ENCODE data around the gene CAMK1D.

CAMK1D gene

DNA sequence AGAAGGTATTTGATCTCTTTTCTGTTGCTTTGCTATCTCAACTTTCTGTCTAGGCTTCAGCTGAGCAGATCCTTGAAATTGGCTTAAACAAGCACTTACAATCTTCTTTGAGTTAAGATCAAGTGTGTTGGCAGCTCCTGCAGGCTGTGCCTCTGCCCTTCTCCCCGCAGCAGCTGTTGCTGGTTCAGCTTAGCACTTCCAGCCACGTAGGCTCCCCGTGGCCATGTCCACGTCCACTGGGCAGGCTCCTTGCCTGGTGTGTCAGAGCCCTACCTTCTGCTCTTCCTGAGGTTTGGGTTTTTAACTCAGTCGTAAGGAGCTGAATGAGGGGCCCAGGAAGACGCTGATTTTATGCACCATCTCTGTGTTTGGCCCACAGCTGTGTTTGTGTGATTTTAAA, 47.2 kb downstream of the CAMK1D start:
- H3K4me1 ChIP-seq, result peaks cover 0 to 3% (median 0%) of the 10 kb centered on the region in 10 experiments; a peak in 2 of 20 replicates
- peaks cover 0 to 5% (median 0%) of the 10 kb centered on the region in 11 experiments; a peak in 1 of 22 replicates for H3K36me3 ChIP-seq
- no peak overlapping the region for H3K9ac ChIP-seq
- H3K27me3 ChIP-seq, result no peaks in the 10 kb centered on the region
- no peak for TF ChIP-seq Cebpa-rat (IDR thresholded peaks at IDR 0.05)
- peaks cover 0 to 10% (median 0%) of the 10 kb centered on the region in 11 experiments; a peak in 3 of 22 replicates for H3K9me3 ChIP-seq (replicated peaks in 1 of 11)
- no peak overlapping the region for H3K27ac ChIP-seq
- H3K4me2 ChIP-seq, result no peak overlapping the region
- no peak overlapping the region for H3K4me3 ChIP-seq
- peaks cover 0 to 28% (median 4%) of the 10 kb centered on the region in 11 experiments; a peak in 7 of 22 replicates for H4K20me1 ChIP-seq

DNA sequence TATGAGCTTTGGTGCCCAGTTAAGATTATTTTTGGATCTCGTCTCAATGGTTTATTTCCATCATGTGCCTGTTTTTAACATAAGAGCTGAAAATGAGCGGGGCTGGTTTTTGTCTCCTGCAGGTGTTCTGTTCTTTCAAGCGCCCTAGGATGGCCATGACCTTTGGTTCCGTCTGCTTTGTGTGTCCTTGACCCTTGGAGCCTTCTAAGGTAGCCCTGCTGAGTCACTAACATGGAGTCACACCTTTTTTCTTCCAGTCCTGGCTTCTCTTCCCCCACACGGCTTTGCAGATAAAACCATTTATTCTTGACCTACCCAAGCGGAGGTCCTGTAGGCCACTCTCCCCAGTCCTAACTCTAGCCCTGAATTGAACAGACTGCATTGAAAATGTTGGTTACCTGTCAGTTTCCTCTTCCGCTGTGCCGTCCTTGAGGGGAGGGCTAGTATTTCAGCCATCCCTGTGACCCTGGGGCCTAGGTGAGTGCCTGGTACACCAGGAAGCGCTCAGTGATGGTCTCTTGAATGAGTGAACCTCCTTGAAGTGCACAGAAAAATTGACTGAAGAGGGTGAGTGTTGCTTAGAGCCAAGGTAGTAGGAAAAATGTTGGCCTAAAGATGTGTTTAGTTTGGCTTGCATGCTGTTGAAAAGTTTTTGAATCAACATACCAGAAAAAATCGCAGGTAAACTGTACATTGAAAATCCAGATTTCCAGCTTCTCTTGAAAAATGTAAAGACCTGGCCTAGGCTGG, 48.0 kb downstream of the CAMK1D start:
- Histone ChIP-seq H3K4me3 (no peak overlapping the region), H3K27ac (no peak overlapping the region), H3K36me3 (peaks cover 0 to 5% (median 0%) of the 10 kb centered on the region in 11 experiments; a peak in 1 of 22 replicates), H3K27me3 (no peaks in the 10 kb centered on the region), H4K20me1 (peaks cover 0 to 36% (median 4%) of the 10 kb centered on the region in 11 experiments; a peak in 8 of 22 replicates), H3K4me2 (no peak overlapping the region), H3K4me1 (no peaks in the 10 kb centered on the region), H3K9me3 (replicated peaks in 1 of 11) (peaks cover 0 to 10% (median 0%) of the 10 kb centered on the region in 11 experiments; a peak in 3 of 22 replicates), H3K9ac (no peak overlapping the region)
- no peak for TF ChIP-seq Cebpa-rat (IDR thresholded peaks at IDR 0.05)

DNA sequence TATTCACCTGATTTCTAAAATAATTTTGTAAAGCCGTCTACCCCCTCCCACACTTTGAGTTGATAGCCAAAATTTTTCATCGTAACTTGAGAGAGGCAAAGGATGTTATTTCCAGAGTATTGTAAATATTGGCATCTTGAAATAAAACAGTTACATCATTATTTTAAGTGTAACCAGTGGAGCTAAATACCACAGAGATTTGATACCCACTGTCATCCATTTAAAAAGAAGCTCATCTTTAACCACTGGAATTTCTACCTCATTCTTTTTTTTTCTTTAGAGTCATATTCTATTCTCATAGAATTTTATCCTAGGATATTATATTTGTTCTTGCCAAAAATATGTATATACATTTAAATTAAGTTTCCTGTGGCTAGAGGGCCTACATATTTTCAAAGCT, 48.6 kb downstream of the CAMK1D start:
- no peaks in the 10 kb centered on the region for H3K27me3 ChIP-seq
- no peaks in the 10 kb centered on the region for H3K4me1 ChIP-seq
- TF ChIP-seq Cebpa-rat (IDR thresholded peaks at IDR 0.05), result no peak
- H3K36me3 ChIP-seq, result peaks cover 0 to 6% (median 0%) of the 10 kb centered on the region in 11 experiments; a peak in 2 of 22 replicates
- H3K9ac ChIP-seq, result no peak overlapping the region
- peaks cover 0 to 42% (median 4%) of the 10 kb centered on the region in 11 experiments; a peak in 8 of 22 replicates for H4K20me1 ChIP-seq
- no peak overlapping the region for H3K4me3 ChIP-seq
- H3K27ac ChIP-seq, result no peak overlapping the region
- peaks cover 0 to 10% (median 0%) of the 10 kb centered on the region in 11 experiments; a peak in 3 of 22 replicates for H3K9me3 ChIP-seq (replicated peaks in 1 of 11)
- H3K4me2 ChIP-seq, result no peak overlapping the region

DNA sequence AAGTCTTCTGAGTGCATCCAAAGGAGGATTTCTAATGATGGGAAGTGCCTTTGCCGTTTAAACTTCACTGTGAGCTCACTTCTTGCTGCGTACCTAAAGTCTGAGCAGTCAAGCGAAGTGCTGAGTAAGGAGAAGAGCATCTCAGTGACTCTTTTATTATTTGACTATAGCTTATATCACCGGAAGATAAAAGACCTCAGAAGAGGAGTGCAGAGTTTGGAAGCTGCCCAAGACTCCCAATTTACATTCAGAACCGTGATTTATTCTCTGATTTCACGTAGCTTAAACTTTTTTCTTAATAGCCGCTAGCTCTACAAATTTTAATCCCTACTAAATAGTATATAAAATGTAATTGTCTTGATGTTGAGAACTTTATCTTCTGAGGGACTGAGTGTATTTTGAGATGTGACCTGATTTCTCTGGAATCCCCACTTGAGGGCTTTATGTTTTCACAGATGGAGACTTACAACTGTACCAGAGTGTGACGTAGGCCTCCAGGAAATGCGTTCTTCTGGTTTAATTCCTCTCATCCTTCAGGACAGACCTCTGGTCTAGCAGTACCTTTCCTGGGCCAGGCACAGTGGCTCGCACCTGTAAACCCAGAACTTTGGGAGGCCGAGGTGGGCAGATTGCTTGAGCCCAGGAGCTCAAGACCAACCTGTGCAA, 51.1 kb downstream of the CAMK1D start:
- peaks cover 0 to 43% (median 4%) of the 10 kb centered on the region in 11 experiments; a peak in 8 of 22 replicates for H4K20me1 ChIP-seq
- no peaks in the 10 kb centered on the region for H3K9me3 ChIP-seq (replicated peaks in 1 of 11)
- peaks cover 0 to 16% (median 12%) of the 10 kb centered on the region in 10 experiments; a peak in 14 of 20 replicates for H3K4me1 ChIP-seq
- no peak for TF ChIP-seq Cebpa-rat (IDR thresholded peaks at IDR 0.05)
- H3K4me3 ChIP-seq, result no peak overlapping the region
- peaks cover 0 to 5% (median 0%) of the 10 kb centered on the region in 11 experiments; a peak in 3 of 22 replicates for H3K36me3 ChIP-seq
- no peak overlapping the region for H3K27ac ChIP-seq
- H3K4me2 ChIP-seq, result no peak overlapping the region
- no peaks in the 10 kb centered on the region for H3K27me3 ChIP-seq
- no peak overlapping the region for H3K9ac ChIP-seq

DNA sequence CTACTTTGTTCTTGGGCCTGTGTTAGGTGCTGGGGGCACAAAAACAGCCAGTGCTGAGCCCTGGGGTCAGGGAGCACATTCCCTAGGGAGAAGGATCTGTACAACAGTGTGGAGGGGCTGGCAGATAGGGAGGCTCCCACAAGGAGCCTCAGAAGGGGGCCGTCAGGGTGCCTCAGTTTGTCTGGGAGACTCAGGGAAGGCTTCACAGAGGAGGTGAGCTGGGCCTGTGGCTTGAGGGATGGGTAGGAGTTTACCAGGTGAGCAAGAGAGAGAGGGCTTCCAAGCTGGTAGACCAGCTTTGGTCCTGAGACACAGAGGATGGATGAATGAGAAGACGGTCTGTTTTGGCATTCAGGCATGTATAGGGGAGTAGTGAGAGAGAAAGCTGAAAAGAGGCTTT, 52.1 kb downstream of the CAMK1D start:
- peaks cover 0 to 39% (median 4%) of the 10 kb centered on the region in 11 experiments; a peak in 8 of 22 replicates for H4K20me1 ChIP-seq
- no peak overlapping the region for H3K9ac ChIP-seq
- H3K4me2 ChIP-seq, result no peak overlapping the region
- no peak overlapping the region for H3K4me3 ChIP-seq
- no peaks in the 10 kb centered on the region for H3K27me3 ChIP-seq
- peaks cover 0 to 11% (median 4%) of the 10 kb centered on the region in 11 experiments; a peak in 7 of 22 replicates for H3K36me3 ChIP-seq
- TF ChIP-seq Cebpa-rat (IDR thresholded peaks at IDR 0.05), result no peak
- H3K9me3 ChIP-seq (replicated peaks in 1 of 11), result no peaks in the 10 kb centered on the region
- H3K4me1 ChIP-seq, result peaks cover 0 to 20% (median 12%) of the 10 kb centered on the region in 10 experiments; a peak in 14 of 20 replicates
- H3K27ac ChIP-seq, result no peak overlapping the region

DNA sequence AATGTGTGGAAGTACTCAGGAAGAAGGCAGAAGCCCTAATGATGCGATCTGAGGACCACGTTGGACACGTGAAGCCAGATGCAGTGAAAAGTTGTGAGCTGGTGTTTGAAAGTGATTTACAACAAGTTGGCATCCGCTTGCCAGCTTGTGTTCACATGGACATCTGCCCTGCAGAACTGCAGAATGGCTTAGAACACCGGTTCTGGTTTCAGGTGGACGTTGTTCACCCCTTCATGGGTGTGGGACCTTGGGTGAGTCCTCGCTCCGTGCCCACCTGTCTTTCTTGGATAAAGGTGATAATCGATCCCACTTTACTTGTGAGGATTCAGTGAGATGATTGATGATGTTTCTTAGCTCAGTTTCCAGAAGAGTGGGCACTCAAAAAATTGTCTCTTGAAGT, 53.8 kb downstream of the CAMK1D start:
- Histone ChIP-seq H3K4me1 (peaks cover 0 to 20% (median 12%) of the 10 kb centered on the region in 10 experiments; a peak in 14 of 20 replicates), H3K27ac (no peak overlapping the region), H3K9me3 (replicated peaks in 1 of 11) (peaks cover 0 to 12% (median 0%) of the 10 kb centered on the region in 11 experiments; a peak in 2 of 22 replicates), H3K36me3 (peaks cover 0 to 15% (median 6%) of the 10 kb centered on the region in 11 experiments; a peak in 9 of 22 replicates), H4K20me1 (peaks cover 0 to 32% (median 0%) of the 10 kb centered on the region in 11 experiments; a peak in 8 of 22 replicates), H3K9ac (no peak overlapping the region), H3K4me2 (no peak overlapping the region), H3K27me3 (no peaks in the 10 kb centered on the region), H3K4me3 (no peak overlapping the region)
- no peak for TF ChIP-seq Cebpa-rat (IDR thresholded peaks at IDR 0.05)

DNA sequence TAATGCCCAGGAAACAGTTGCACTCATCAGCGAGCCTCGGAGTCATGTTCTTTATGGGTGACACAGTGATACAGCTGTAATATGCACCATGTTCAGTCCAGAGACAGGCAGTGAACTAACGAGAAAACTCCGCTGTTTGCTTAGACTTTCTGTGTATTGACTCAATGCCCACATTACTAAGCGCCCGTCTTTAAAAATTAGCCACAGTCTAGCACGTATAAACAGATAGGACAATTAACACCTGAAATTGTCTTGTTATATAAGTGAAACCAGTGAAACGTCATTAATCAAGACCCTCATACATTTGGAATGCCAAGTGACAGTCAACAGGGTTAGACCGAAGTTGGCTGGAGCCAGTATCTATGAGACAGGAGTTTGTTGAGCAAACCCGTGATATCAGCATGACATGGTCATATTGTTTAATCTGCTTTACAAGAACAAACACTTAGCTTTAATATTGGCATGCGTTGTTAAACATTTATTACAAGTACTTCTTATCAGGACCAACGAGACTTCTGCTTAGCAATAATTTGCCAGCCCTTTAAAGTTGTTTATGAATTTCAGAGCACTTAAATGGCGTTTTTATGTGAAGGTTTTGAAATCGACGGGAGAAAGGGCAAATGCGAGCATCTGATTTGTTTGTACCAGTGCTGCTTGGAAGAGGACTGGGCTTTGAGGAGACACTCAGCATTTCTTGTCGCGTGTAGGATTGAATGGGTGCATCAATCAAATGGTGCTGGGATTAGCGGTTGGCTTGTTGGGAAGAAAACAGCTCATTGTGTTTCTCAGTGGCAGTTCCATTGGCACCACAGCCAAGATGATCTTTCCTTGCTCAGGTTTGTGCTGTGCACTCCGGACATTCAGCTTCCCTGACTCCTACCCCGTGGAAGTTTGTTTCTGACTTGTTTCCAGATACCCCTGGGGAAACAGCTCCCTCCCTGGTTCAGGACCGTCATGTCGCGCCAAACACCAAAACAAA, 56.3 kb downstream of the CAMK1D start:
- H3K9ac ChIP-seq, result no peak overlapping the region
- no peak overlapping the region for H3K4me3 ChIP-seq
- TF ChIP-seq Cebpa-rat (IDR thresholded peaks at IDR 0.05), result no peak
- no peaks in the 10 kb centered on the region for H3K27me3 ChIP-seq
- H3K4me2 ChIP-seq, result peak overlapping the region in 8 of 11 experiments; percentile 15 to 68 (median 50); a peak in 15 of 22 replicates
- H4K20me1 ChIP-seq, result peaks cover 0 to 22% (median 0%) of the 10 kb centered on the region in 11 experiments; a peak in 8 of 22 replicates
- H3K4me1 ChIP-seq, result peaks cover 0 to 20% (median 12%) of the 10 kb centered on the region in 10 experiments; a peak in 14 of 20 replicates
- peaks cover 0 to 17% (median 0%) of the 10 kb centered on the region in 11 experiments; a peak in 3 of 22 replicates for H3K9me3 ChIP-seq (replicated peaks in 1 of 11)
- H3K27ac ChIP-seq, result no peak overlapping the region
- peaks cover 0 to 24% (median 6%) of the 10 kb centered on the region in 11 experiments; a peak in 12 of 22 replicates for H3K36me3 ChIP-seq
